ENCODE measurements around the gene MAN2B1. TPM values are rescaled to one million over a fixed set of nuclear protein-coding genes. Genes with fewer than 3 reads are reported as not detected.

Gene MAN2B1
- total and polyA plus RNA-seq, 2 of the 13 experiments (the other 11 are each of a cell fraction or from before 2014, with no cell fraction given), result 23.6 to 23.8 TPM

DNA sequence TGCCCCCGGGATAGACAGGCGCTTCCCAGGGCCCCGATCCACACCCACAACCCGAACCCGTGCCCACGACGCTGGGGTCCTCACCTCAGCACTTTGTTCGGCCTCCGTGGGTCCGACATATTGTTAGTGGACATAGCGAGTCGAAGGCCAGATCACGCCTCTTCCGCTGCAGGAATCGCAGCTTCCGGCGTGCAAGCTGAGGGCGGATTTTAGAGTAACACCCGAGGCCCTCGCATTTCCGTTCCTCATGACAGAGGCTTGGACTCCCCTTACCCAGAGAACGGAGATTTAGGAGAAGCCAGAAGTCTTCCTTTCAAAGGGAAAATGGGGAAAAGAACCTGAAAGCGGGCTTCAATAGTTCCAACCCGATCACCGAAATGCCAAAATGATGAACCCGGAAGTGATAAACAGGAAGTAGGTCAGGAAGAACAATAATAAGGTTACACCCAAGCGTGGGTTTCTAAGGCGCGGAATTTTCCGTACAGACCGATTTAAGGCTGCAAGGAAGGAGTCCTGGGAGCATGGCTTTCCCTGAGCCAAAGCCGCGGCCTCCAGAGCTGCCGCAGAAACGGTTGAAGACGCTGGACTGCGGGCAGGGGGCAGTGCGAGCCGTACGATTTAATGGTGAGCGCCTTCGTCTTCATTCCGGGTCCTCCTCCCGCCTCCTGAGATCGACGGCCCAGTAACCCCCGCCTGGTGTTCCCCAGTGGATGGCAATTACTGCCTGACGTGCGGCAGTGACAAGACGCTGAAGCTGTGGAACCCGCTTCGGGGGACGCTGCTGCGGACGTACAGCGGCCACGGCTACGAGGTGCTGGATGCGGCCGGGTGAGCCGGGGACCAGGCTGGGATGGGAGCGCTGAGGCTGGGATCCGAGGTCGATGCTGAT, 3.0 kb upstream of the MAN2B1 start (continued):
- TF ChIP-seq ZNF317 (CRISPR knock-in tag; IDR thresholded peaks at IDR 0.05) (no peak), CBX2 (IDR thresholded peaks at IDR 0.05; ENCODE audit: low read depth, low read length) (no peak), CBX2 (CRISPR knock-in tag; IDR thresholded peaks at IDR 0.05; ENCODE audit: low read depth) (no peak), RFXAP (CRISPR knock-in tag; IDR thresholded peaks at IDR 0.05; ENCODE audit: borderline replicate concordance) (0 out of 2 replicates have a peak, but pooled peaks have one; percentile 11), ARNTL (CRISPR knock-in tag; IDR thresholded peaks at IDR 0.05) (0 out of 2 replicates have a peak, but pooled peaks have one; percentile 31), PAX8 (CRISPR knock-in tag; IDR thresholded peaks at IDR 0.05; ENCODE audit: borderline replicate concordance) (no peak), PRPF4 (IDR thresholded peaks at IDR 0.05; ENCODE audit: low read depth, low read length, poor library complexity, severe bottlenecking) (no peak), PHF20 (CRISPR knock-in tag; IDR thresholded peaks at IDR 0.05) (peak; percentile 98), AKAP8 (CRISPR knock-in tag; IDR thresholded peaks at IDR 0.05) (no peak), ZNF232 (CRISPR knock-in tag; IDR thresholded peaks at IDR 0.05; ENCODE audit: borderline replicate concordance) (no peak), ZNF225 (CRISPR knock-in tag; IDR thresholded peaks at IDR 0.05) (no peak), ZNF614 (CRISPR knock-in tag; IDR thresholded peaks at IDR 0.05; ENCODE audit: borderline replicate concordance) (no peak; the same call in 1 of the 2 replicates)
- TF ChIP-seq, protein P1, sequence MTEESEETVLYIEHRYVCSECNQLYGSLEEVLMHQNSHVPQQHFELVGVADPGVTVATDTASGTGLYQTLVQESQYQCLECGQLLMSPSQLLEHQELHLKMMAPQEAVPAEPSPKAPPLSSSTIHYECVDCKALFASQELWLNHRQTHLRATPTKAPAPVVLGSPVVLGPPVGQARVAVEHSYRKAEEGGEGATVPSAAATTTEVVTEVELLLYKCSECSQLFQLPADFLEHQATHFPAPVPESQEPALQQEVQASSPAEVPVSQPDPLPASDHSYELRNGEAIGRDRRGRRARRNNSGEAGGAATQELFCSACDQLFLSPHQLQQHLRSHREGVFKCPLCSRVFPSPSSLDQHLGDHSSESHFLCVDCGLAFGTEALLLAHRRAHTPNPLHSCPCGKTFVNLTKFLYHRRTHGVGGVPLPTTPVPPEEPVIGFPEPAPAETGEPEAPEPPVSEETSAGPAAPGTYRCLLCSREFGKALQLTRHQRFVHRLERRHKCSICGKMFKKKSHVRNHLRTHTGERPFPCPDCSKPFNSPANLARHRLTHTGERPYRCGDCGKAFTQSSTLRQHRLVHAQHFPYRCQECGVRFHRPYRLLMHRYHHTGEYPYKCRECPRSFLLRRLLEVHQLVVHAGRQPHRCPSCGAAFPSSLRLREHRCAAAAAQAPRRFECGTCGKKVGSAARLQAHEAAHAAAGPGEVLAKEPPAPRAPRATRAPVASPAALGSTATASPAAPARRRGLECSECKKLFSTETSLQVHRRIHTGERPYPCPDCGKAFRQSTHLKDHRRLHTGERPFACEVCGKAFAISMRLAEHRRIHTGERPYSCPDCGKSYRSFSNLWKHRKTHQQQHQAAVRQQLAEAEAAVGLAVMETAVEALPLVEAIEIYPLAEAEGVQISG (CRISPR knock-in tag; IDR thresholded peaks at IDR 0.05), result peak; percentile 88
- TF ChIP-seq, protein P2, sequence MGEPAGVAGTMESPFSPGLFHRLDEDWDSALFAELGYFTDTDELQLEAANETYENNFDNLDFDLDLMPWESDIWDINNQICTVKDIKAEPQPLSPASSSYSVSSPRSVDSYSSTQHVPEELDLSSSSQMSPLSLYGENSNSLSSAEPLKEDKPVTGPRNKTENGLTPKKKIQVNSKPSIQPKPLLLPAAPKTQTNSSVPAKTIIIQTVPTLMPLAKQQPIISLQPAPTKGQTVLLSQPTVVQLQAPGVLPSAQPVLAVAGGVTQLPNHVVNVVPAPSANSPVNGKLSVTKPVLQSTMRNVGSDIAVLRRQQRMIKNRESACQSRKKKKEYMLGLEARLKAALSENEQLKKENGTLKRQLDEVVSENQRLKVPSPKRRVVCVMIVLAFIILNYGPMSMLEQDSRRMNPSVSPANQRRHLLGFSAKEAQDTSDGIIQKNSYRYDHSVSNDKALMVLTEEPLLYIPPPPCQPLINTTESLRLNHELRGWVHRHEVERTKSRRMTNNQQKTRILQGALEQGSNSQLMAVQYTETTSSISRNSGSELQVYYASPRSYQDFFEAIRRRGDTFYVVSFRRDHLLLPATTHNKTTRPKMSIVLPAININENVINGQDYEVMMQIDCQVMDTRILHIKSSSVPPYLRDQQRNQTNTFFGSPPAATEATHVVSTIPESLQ (CRISPR knock-in tag; conservative IDR thresholded peaks at IDR 0.05), result no peak
- TF ChIP-seq, protein P3, sequence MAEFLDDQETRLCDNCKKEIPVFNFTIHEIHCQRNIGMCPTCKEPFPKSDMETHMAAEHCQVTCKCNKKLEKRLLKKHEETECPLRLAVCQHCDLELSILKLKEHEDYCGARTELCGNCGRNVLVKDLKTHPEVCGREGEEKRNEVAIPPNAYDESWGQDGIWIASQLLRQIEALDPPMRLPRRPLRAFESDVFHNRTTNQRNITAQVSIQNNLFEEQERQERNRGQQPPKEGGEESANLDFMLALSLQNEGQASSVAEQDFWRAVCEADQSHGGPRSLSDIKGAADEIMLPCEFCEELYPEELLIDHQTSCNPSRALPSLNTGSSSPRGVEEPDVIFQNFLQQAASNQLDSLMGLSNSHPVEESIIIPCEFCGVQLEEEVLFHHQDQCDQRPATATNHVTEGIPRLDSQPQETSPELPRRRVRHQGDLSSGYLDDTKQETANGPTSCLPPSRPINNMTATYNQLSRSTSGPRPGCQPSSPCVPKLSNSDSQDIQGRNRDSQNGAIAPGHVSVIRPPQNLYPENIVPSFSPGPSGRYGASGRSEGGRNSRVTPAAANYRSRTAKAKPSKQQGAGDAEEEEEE (CRISPR knock-in tag; IDR thresholded peaks at IDR 0.05; ENCODE audit: borderline replicate concordance), result no peak; the same call in 1 of the 2 replicates
- TF ChIP-seq, protein P4, sequence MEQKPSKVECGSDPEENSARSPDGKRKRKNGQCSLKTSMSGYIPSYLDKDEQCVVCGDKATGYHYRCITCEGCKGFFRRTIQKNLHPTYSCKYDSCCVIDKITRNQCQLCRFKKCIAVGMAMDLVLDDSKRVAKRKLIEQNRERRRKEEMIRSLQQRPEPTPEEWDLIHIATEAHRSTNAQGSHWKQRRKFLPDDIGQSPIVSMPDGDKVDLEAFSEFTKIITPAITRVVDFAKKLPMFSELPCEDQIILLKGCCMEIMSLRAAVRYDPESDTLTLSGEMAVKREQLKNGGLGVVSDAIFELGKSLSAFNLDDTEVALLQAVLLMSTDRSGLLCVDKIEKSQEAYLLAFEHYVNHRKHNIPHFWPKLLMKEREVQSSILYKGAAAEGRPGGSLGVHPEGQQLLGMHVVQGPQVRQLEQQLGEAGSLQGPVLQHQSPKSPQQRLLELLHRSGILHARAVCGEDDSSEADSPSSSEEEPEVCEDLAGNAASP (CRISPR knock-in tag; IDR thresholded peaks at IDR 0.05; ENCODE audit: borderline replicate concordance), result no peak; the same call in 1 of the 2 replicates

All from HepG2 (cell line).